GM18907 (cell line): Measurements from ENCODE around the gene MAP7.

Source experiments
- ATAC-seq: cut with Tn5 transposase; IDR thresholded peaks from one replicate; pipeline ENCODE4 v1.9.1; 2021; ENCODE audit warnings: mild to moderate bottlenecking, moderate library complexity; ENCODE audit not compliant: unreplicated experiment

The MAP7 gene

GRCh38 chr6:136344420-136344819 lies 205.8 kb downstream of the MAP7 start:
- no peak for ATAC-seq

- no peak for ATAC-seq
Observed at GRCh38 chr6:136343700-136344099, 206.5 kb downstream of the MAP7 start.

DNA sequence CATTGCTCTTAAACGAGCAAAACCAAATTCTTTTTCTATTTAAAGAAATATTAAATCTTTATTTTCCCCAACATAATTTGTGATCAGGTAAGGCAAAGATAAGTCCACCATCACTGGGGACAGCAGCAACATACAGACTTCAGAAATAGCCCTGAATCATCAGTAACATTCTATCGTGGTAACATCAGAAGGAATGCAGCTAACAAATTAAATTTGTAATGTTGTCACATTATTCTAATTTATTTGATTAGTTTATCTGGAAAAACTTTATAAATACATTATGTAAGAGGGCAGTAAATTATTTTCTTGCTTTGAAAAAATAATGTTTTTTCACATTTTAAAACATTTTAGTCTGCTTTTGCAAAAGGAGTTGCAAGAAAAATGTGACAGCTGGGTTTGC lies 206.9 kb downstream of the MAP7 start:
- no peak for ATAC-seq

GRCh38 chr6:136341967-136342366 lies 208.3 kb downstream of the MAP7 start:
- ATAC-seq = no peak

DNA sequence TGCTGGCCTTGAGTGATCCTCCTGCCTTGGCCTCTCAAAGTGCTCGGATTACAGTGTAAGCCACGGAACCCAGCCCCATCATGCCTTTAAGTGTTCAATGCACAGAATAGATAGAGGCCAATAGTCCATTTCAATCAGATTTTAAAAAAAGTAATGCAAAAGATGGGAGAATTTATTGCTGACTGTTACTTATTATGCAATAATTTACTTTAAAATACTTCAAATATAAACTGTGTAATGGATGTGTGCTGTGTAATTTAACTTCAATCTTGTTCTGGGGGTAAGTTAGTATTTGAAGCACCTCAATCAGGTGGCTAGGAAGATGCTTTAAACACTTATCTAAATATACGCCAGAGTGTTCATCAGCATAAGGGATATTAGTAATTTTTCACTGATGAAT lies 208.9 kb downstream of the MAP7 start:
- ATAC-seq = no peak

DNA sequence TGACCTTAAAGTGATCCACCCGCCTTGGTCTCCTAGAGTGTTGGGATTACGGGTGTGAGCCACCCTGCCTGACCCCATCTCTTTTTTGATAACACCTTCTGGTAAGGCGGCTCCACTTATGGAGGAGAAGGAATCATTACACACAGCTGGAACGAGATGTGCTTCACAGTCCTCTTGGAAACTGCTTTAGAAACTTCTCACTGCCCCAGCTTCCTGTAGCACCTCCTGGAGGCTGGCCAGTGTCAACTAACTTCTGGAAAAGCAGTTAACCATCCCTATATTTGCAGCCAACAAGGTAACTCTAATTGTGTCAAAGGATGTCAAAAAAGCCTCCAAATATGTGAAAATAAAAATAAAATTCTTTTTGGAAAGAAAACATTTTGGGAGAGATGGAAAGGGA lies 211.7 kb downstream of the MAP7 start:
- no peak for ATAC-seq

- no peak for ATAC-seq
Observed at GRCh38 chr6:136337606-136338005, 212.6 kb downstream of the MAP7 start.

GRCh38 chr6:136337121-136337520 lies 213.1 kb downstream of the MAP7 start:
- ATAC-seq = no peak

- ATAC-seq = no peak
Observed at GRCh38 chr6:136335736-136336363, 214.4 kb downstream of the MAP7 start.

DNA sequence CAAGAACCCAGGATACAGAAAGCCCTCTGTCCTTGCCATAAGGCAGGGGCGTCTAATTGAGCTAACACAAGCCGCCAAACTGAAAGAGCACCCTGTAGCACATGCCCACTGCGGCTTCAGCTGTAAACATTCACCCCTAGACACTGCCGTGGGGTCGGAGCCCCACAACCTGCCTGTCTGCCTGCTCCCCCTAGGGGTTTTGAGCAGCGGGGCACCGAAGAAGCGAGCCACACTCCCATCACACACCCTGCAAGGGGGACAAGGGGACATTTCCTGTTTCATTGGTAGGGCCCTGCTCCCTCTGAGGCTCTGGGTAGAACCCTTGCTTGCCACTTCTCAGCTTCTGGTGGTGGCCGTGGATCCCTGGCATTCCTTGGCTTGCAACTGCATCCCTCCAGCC lies 215.4 kb downstream of the MAP7 start:
- no peak for ATAC-seq

GRCh38 chr6:136334465-136334846 lies 215.8 kb downstream of the MAP7 start:
- ATAC-seq = no peak

DNA sequence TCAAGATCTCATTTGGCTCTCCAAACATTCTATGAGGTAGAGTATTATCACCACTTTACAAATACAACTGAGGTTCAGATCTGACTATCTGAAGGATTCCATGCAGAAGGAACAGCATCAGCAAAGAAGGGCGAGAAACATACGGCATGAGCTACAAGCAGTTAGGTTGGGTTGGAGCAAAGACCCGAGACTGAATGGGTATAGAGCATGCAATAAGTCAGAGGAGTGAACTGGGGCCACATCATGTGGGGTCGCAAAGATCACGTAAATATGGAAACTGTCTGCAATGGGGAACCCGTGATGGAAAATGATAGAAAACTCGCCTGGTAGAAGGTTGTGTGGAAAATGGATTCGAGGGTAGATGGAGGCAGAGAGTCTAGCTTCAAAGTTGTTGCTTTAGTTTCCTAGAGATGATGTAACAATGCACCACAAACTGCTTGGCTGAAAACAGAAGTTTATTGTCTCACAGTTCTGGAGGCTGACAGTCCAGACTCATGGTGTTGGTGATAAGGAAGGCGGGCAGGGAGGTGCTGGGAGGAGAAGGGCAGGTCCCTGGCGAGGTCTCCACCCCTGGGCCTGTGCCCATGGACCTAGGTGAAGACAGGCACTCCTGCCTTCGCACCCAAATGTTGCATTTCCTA lies 216.3 kb downstream of the MAP7 start:
- no peak for ATAC-seq

GRCh38 chr6:136331461-136331860 lies 218.8 kb downstream of the MAP7 start:
- ATAC-seq = no peak

DNA sequence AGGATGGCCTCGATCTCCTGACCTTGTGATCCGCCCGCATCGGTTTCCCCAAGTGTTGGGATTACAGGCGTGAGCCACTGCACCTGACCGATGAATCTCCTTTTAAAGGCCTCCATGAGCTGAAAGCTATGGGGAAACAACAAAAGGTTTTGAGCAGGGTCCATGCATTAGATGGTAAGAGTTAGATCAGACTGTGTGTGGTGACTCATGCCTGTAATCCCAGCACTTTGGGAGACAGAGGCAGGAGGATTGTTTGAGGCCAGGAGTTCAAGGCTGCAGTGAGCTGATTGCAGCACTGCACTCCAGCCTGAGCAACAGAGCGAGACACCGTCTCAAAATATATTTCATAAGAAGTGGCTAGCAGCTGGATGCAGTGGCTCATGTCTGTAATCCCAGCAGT lies 219.6 kb downstream of the MAP7 start:
- no peak for ATAC-seq

GRCh38 chr6:136326038-136326553 lies 224.1 kb downstream of the MAP7 start:
- no peak for ATAC-seq

- no peak for ATAC-seq
Observed at GRCh38 chr6:136324686-136325380, 225.4 kb downstream of the MAP7 start.

DNA sequence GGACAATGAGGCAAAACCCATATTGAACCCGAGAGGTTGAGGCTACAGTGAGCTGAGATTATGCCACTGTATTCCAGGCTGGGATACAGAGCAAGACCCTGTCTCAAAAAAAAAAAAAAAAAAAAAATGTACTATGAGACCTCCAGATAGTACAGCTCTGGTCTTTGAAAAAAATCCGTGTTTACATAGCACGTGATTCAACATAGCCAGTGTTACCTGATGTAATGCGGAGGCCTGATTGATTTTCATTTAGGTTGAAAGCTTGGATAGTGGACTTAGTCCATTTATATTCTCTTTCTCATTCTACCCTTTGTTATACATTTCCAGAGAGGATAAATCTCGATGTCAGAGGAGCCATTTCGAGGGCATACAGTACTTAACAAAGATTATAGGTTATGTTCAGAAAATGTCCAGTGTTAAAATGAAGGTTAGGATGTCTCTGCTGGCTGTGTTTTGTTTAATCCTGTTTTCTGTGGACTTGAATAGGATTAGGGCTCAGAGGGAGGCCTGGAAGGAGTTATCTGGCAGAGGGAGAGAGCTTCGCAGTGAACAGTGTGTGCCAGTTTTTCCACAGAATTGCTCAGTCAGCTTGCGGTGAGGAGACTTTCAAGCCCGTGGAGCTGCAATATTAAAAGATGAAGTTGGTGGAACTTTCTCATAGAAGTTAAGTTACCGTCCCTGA lies 226.7 kb downstream of the MAP7 start:
- no peak for ATAC-seq

- no peak for ATAC-seq
Observed at GRCh38 chr6:136319732-136320131, 230.5 kb downstream of the MAP7 start.

GRCh38 chr6:136318676-136319075 lies 231.5 kb downstream of the MAP7 start:
- no peak for ATAC-seq

- ATAC-seq = no peak
Observed at GRCh38 chr6:136317971-136318370, 232.3 kb downstream of the MAP7 start.

GRCh38 chr6:136317021-136317694 lies 233.1 kb downstream of the MAP7 start:
- peak; percentile 67 for ATAC-seq
